ENCODE results near the gene SEC16B.

SEC16B gene

DNA sequence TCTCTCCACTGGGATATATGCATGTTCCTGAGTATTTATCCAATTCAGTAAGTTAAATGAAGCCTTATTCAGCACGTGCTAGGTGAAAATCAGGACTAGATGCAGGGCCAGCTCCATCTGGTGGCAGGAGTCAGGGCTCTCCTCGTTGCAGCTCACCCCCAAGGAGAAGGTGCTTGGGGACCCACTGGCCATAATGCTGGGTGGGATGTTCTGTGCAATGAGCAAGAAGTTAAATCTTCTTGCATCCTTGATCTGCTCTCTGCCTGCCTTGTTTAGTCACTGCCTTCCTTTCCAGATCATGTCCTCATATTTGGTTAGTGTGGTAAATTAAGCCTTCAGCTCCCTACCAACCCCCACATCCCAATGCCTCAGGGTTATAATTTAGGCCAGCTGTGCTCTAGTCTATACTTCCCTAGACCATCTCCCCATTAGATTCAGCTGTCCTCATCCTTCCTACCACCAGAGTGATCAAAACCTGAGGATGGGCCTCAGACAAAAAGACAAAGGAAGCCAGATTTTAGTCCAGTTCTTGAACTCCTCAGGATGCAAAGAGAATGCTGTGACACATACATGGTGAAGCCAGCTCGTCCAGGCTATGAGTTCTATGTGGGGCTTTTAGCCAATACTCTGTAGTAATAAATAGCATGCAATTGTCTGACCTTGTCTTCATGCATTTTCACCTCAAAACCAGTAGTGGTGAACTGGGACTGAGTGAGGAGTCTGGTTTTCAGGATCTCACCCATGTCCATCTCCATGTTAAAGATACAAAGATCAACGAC is 55.9 kb downstream of the SEC16B start:
- no peak overlapping the region for H3K27ac ChIP-seq (ENCODE audit: insufficient read depth, low read length, poor library complexity, severe bottlenecking)
- no peak overlapping the region for H3K4me3 ChIP-seq (ENCODE audit: insufficient read depth, low read depth, low read length, poor library complexity, severe bottlenecking)
- no peaks in the 10 kb centered on the region for H3K4me1 ChIP-seq (ENCODE audit: control insufficient read depth, insufficient read depth, low read length, poor library complexity, severe bottlenecking)
- H3K27me3 ChIP-seq (replicated peaks; ENCODE audit: control insufficient read depth, insufficient read depth, low read length, poor library complexity, severe bottlenecking) = no peaks in the 10 kb centered on the region
- no peaks in the 10 kb centered on the region for H3K9me3 ChIP-seq (ENCODE audit: control insufficient read depth, low read length)
- H3K36me3 ChIP-seq (ENCODE audit: control insufficient read depth, insufficient read depth, low read length) = no peaks in the 10 kb centered on the region
- no peak for DNase-seq

DNA sequence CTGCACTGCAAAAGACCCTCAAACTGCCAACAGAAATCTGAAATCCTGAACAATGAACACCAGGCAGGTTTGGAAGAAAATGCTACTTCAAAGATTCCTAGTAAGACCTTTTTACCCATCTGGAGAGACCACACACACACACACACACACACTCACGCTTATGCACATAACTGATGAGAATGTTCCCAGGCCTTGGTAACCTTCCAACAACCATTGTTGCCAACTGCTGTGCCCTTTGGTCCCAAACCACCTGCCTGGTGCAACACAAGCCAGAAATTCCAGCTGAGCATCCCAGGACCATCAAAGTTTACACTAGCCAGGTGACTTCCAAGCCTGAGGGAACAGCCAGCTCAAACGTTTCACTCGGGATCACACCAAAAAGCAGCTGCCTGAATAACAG is 56.9 kb downstream of the SEC16B start:
- Histone ChIP-seq H3K4me3 (ENCODE audit: insufficient read depth, low read depth, low read length, poor library complexity, severe bottlenecking) (no peak overlapping the region), H3K36me3 (ENCODE audit: control insufficient read depth, insufficient read depth, low read length) (no peaks in the 10 kb centered on the region), H3K27me3 (replicated peaks; ENCODE audit: control insufficient read depth, insufficient read depth, low read length, poor library complexity, severe bottlenecking) (no peaks in the 10 kb centered on the region), H3K4me1 (ENCODE audit: control insufficient read depth, insufficient read depth, low read length, poor library complexity, severe bottlenecking) (no peaks in the 10 kb centered on the region), H3K9me3 (ENCODE audit: control insufficient read depth, low read length) (no peaks in the 10 kb centered on the region), H3K27ac (ENCODE audit: insufficient read depth, low read length, poor library complexity, severe bottlenecking) (no peak overlapping the region)
- no peak for DNase-seq

DNA sequence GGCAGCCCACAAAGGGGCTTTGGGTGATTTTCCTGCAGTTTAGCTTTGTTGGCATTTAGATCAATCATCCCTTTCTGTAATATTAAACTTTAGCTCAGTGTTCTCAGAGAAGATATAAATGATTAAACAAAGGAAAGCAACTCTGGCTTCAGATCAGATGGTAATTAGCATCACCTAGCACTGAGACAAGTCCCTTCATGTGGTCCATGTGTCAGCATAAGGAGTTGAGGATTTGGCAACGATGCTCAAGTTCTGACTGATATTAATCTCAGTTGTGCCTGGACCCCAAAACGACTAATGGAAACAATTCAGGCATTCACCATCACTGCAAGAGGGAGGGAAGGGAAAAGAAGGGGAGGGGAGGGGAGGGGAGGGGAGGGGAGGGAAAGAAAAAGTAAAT is 60.4 kb downstream of the SEC16B start:
- DNase-seq = no peak
- H3K4me3 ChIP-seq (ENCODE audit: insufficient read depth, low read depth, low read length, poor library complexity, severe bottlenecking) = no peak overlapping the region
- no peaks in the 10 kb centered on the region for H3K27me3 ChIP-seq (replicated peaks; ENCODE audit: control insufficient read depth, insufficient read depth, low read length, poor library complexity, severe bottlenecking)
- no peak overlapping the region for H3K27ac ChIP-seq (ENCODE audit: insufficient read depth, low read length, poor library complexity, severe bottlenecking)
- H3K36me3 ChIP-seq (ENCODE audit: control insufficient read depth, insufficient read depth, low read length) = no peaks in the 10 kb centered on the region
- no peaks in the 10 kb centered on the region for H3K9me3 ChIP-seq (ENCODE audit: control insufficient read depth, low read length)
- no peaks in the 10 kb centered on the region for H3K4me1 ChIP-seq (ENCODE audit: control insufficient read depth, insufficient read depth, low read length, poor library complexity, severe bottlenecking)

GRCh38 chr1:177907000-177907399 is 62.9 kb downstream of the SEC16B start:
- no peak for DNase-seq
- Histone ChIP-seq H3K4me3 (ENCODE audit: insufficient read depth, low read depth, low read length, poor library complexity, severe bottlenecking) (no peak overlapping the region), H3K36me3 (ENCODE audit: control insufficient read depth, insufficient read depth, low read length) (no peaks in the 10 kb centered on the region), H3K9me3 (ENCODE audit: control insufficient read depth, low read length) (no peaks in the 10 kb centered on the region), H3K27ac (ENCODE audit: insufficient read depth, low read length, poor library complexity, severe bottlenecking) (no peak overlapping the region), H3K27me3 (replicated peaks; ENCODE audit: control insufficient read depth, insufficient read depth, low read length, poor library complexity, severe bottlenecking) (no peaks in the 10 kb centered on the region), H3K4me1 (ENCODE audit: control insufficient read depth, insufficient read depth, low read length, poor library complexity, severe bottlenecking) (no peaks in the 10 kb centered on the region)

- H3K4me3 ChIP-seq (ENCODE audit: insufficient read depth, low read depth, low read length, poor library complexity, severe bottlenecking) = no peak overlapping the region
- H3K27me3 ChIP-seq (replicated peaks; ENCODE audit: control insufficient read depth, insufficient read depth, low read length, poor library complexity, severe bottlenecking) = no peaks in the 10 kb centered on the region
- H3K9me3 ChIP-seq (ENCODE audit: control insufficient read depth, low read length) = no peaks in the 10 kb centered on the region
- H3K27ac ChIP-seq (ENCODE audit: insufficient read depth, low read length, poor library complexity, severe bottlenecking) = no peak overlapping the region
- H3K36me3 ChIP-seq (ENCODE audit: control insufficient read depth, insufficient read depth, low read length) = no peaks in the 10 kb centered on the region
- no peak for DNase-seq
- no peaks in the 10 kb centered on the region for H3K4me1 ChIP-seq (ENCODE audit: control insufficient read depth, insufficient read depth, low read length, poor library complexity, severe bottlenecking)
Observed at GRCh38 chr1:177905686-177906085, 64.2 kb downstream of the SEC16B start.

GRCh38 chr1:177902266-177902665 is 67.6 kb downstream of the SEC16B start:
- no peaks in the 10 kb centered on the region for H3K4me1 ChIP-seq (ENCODE audit: control insufficient read depth, insufficient read depth, low read length, poor library complexity, severe bottlenecking)
- H3K27me3 ChIP-seq (replicated peaks; ENCODE audit: control insufficient read depth, insufficient read depth, low read length, poor library complexity, severe bottlenecking) = no peaks in the 10 kb centered on the region
- H3K4me3 ChIP-seq (ENCODE audit: insufficient read depth, low read depth, low read length, poor library complexity, severe bottlenecking) = no peak overlapping the region
- H3K27ac ChIP-seq (ENCODE audit: insufficient read depth, low read length, poor library complexity, severe bottlenecking) = no peak overlapping the region
- DNase-seq = no peak
- no peaks in the 10 kb centered on the region for H3K9me3 ChIP-seq (ENCODE audit: control insufficient read depth, low read length)
- H3K36me3 ChIP-seq (ENCODE audit: control insufficient read depth, insufficient read depth, low read length) = no peaks in the 10 kb centered on the region

- DNase-seq = no peak
Observed at GRCh38 chr1:177897998-177898654, 71.7 kb downstream of the SEC16B start.

DNA sequence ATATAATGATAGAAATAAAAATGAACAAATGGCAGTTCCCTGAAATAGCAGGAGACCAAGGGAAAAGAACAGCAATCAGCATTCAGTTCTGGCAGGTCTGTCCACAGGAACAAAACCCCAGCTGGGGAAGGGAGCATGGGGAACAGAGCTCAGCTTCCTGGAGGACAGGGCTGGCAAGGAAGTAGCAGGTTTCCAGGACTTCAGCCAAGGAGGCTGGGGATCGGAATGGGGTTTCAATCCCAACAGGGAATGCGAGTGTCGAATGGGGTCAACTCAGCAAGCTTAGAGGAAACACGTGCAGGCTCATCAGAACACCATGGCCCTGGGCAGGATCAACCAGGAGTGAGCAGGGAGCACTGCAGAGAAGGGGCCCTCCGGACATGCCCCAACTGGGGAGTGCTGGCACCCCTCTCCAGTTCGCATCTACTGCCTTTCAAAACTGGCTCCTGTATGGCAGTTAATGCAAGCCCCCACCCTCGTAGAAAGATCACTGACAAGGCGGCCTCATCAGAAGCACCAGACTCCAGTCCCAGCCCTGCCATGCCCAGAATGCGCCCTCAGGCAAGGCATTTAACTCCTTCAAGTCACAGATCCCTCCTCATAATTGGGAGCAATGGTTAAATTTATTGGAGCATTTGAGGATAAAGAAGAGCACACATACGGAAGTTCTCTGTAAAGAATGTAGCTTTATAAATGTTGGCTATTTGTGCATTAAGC is 72.4 kb downstream of the SEC16B start:
- no peaks in the 10 kb centered on the region for H3K36me3 ChIP-seq (ENCODE audit: control insufficient read depth, insufficient read depth, low read length)
- H3K4me3 ChIP-seq (ENCODE audit: insufficient read depth, low read depth, low read length, poor library complexity, severe bottlenecking) = no peak overlapping the region
- no peak for DNase-seq
- no peaks in the 10 kb centered on the region for H3K9me3 ChIP-seq (ENCODE audit: control insufficient read depth, low read length)
- no peaks in the 10 kb centered on the region for H3K27me3 ChIP-seq (replicated peaks; ENCODE audit: control insufficient read depth, insufficient read depth, low read length, poor library complexity, severe bottlenecking)
- no peaks in the 10 kb centered on the region for H3K4me1 ChIP-seq (ENCODE audit: control insufficient read depth, insufficient read depth, low read length, poor library complexity, severe bottlenecking)
- no peak overlapping the region for H3K27ac ChIP-seq (ENCODE audit: insufficient read depth, low read length, poor library complexity, severe bottlenecking)

More at GRCh38 chr1:177897998-177898654, 71.7 kb downstream of the SEC16B start:
- Histone ChIP-seq H3K27me3 (replicated peaks; ENCODE audit: control insufficient read depth, insufficient read depth, low read length, poor library complexity, severe bottlenecking) (no peaks in the 10 kb centered on the region), H3K9me3 (ENCODE audit: control insufficient read depth, low read length) (no peaks in the 10 kb centered on the region), H3K4me1 (ENCODE audit: control insufficient read depth, insufficient read depth, low read length, poor library complexity, severe bottlenecking) (no peaks in the 10 kb centered on the region), H3K4me3 (ENCODE audit: insufficient read depth, low read depth, low read length, poor library complexity, severe bottlenecking) (no peak overlapping the region), H3K27ac (ENCODE audit: insufficient read depth, low read length, poor library complexity, severe bottlenecking) (no peak overlapping the region), H3K36me3 (ENCODE audit: control insufficient read depth, insufficient read depth, low read length) (no peaks in the 10 kb centered on the region)

Measured in effector memory CD4-positive, alpha-beta T cell (primary cell).